DMS153 treated with DMSO at 0.1 percent for 48 hours (cell line): Measurements from ENCODE around the gene CCDC192.
A peak's percentile ranks its signal among the peaks of the same experiment; 100 is the strongest.

Source experiments
- DNase-seq: peaks from one replicate; lab custom pipeline; 2025; ENCODE audit not compliant: unreplicated experiment; lab: John Stamatoyannopoulos, UW

The CCDC192 gene

GRCh38 chr5:127975961-127976360 is 272.8 kb downstream of the CCDC192 start:
- no peak for DNase-seq

- DNase-seq = no peak
Measured at GRCh38 chr5:127976525-127976924, 273.3 kb downstream of the CCDC192 start.

GRCh38 chr5:127976991-127977717 is 274.0 kb downstream of the CCDC192 start:
- no peak for DNase-seq

GRCh38 chr5:127978738-127979300 is 275.6 kb downstream of the CCDC192 start:
- DNase-seq = no peak

GRCh38 chr5:127979475-127979874 is 276.3 kb downstream of the CCDC192 start:
- DNase-seq = no peak

GRCh38 chr5:127980843-127981242 is 277.7 kb downstream of the CCDC192 start:
- no peak for DNase-seq

- no peak for DNase-seq
Measured at GRCh38 chr5:127981498-127981897, 278.3 kb downstream of the CCDC192 start.

GRCh38 chr5:127985811-127986325 is 282.7 kb downstream of the CCDC192 start:
- DNase-seq = no peak

GRCh38 chr5:127987354-127988145 is 284.4 kb downstream of the CCDC192 start:
- DNase-seq = no peak

GRCh38 chr5:127988146-127988760 is 285.1 kb downstream of the CCDC192 start:
- peak; percentile 28 for DNase-seq
